RWPE1 (cell line): Measurements from ENCODE around the gene AMELX.

ENCODE experiments used
- CTCF ChIA-PET: fragments of 350-600 bp; sonication (Branson Sonifier 250); formaldehyde crosslinking; extraction: SDS; loops from one replicate; lab custom pipeline; 2021; lab: Yijun Ruan, JAX
- POLR2A ChIA-PET: fragments of 400-600 bp; formaldehyde crosslinking; extraction: SDS; loops from one replicate; lab custom pipeline; 2020; ENCODE audit warnings: antibody characterized with exemption; ENCODE audit not compliant: low non-redundant PET; lab: Yijun Ruan, JAX
- DNase-seq: peaks from one replicate; pipeline ENCODE4 v3.0.0; 2012; ENCODE audit warnings: low spot score
- H3K27ac ChIP-seq: fragments of 450-650 bp; 2 replicates; pipeline ENCODE4 v1.5.1; 2017
- CTCF ChIP-seq: fragments of 450-650 bp; conservative IDR thresholded peaks from 2 replicates; pipeline ENCODE4 v1.5.1; 2017; ENCODE audit warnings: low read depth, mild to moderate bottlenecking

The AMELX gene

GRCh38 chrX:11290416-11291102 lies 2.7 kb upstream of the AMELX start:
- no peak for TF ChIP-seq CTCF
- ChIA-PET CTCF (interaction anchor here (0.6 kb wide), 1 partner anchor 884 kb away, joined by 3 read pairs; no protein-coding TSS in a partner anchor), POLR2A (interaction anchor here (0.5 kb wide), 1 partner anchor 111 kb away, joined by 7 read pairs; no protein-coding TSS in a partner anchor)
- no peak overlapping the region for H3K27ac ChIP-seq
- DNase-seq = no peak

- DNase-seq = no peak
- CTCF ChIA-PET = no interaction called here
These were observed 2.8 kb downstream of the AMELX start for GRCh38 chrX:11296051-11296450.

GRCh38 chrX:11298600-11298999 lies 5.4 kb downstream of the AMELX start:
- no peak overlapping the region for H3K27ac ChIP-seq
- ChIA-PET CTCF (no interaction called here), POLR2A (no interaction called here)
- no peak for DNase-seq
- no peak for TF ChIP-seq CTCF

More at GRCh38 chrX:11296051-11296450, 2.8 kb downstream of the AMELX start:
- POLR2A ChIA-PET = no interaction called here
- TF ChIP-seq CTCF = no peak
- no peak overlapping the region for H3K27ac ChIP-seq

GRCh38 chrX:11304829-11305228 lies 11.6 kb downstream of the AMELX start:
- ChIA-PET CTCF (no interaction called here), POLR2A (no interaction called here)
- no peak for DNase-seq
- TF ChIP-seq CTCF = no peak
- H3K27ac ChIP-seq = no peak overlapping the region

- no peak for DNase-seq
- ChIA-PET POLR2A (no interaction called here), CTCF (no interaction called here)
- no peak overlapping the region for H3K27ac ChIP-seq
- no peak for TF ChIP-seq CTCF
These were observed 12.4 kb downstream of the AMELX start for GRCh38 chrX:11305641-11306040.

- CTCF ChIA-PET = interaction anchor here (0.7 kb wide), 1 partner anchor 483 kb away, joined by 5 read pairs; no protein-coding TSS in a partner anchor
- TF ChIP-seq CTCF = no peak
These were observed 16.0 kb downstream of the AMELX start for GRCh38 chrX:11309220-11309619.

More at GRCh38 chrX:11309220-11309619, 16.0 kb downstream of the AMELX start:
- H3K27ac ChIP-seq = no peak overlapping the region
- no peak for DNase-seq
- POLR2A ChIA-PET = no interaction called here
